Cortex of kidney (tissue), 1 donor: Measurements from ENCODE around the gene ZNF48.
"Not testable (repeated sequence)": the region's sequence is repeated elsewhere in the genome, so short reads cannot be mapped to it uniquely, and the experiment has no call there.

ENCODE experiments used
- DNase-seq: peaks from one replicate; lab custom pipeline; 2025; lab: John Stamatoyannopoulos, UW

Gene ZNF48

GRCh38 chr16:30378236-30379157 lies 16.7 kb upstream of the ZNF48 start:
- DNase-seq, result peak; percentile 53

GRCh38 chr16:30379158-30379783 lies 15.9 kb upstream of the ZNF48 start:
- no peak for DNase-seq

GRCh38 chr16:30380072-30380802 lies 15.0 kb upstream of the ZNF48 start:
- no peak for DNase-seq

GRCh38 chr16:30380803-30381208 lies 14.4 kb upstream of the ZNF48 start:
- DNase-seq, result no peak

DNA sequence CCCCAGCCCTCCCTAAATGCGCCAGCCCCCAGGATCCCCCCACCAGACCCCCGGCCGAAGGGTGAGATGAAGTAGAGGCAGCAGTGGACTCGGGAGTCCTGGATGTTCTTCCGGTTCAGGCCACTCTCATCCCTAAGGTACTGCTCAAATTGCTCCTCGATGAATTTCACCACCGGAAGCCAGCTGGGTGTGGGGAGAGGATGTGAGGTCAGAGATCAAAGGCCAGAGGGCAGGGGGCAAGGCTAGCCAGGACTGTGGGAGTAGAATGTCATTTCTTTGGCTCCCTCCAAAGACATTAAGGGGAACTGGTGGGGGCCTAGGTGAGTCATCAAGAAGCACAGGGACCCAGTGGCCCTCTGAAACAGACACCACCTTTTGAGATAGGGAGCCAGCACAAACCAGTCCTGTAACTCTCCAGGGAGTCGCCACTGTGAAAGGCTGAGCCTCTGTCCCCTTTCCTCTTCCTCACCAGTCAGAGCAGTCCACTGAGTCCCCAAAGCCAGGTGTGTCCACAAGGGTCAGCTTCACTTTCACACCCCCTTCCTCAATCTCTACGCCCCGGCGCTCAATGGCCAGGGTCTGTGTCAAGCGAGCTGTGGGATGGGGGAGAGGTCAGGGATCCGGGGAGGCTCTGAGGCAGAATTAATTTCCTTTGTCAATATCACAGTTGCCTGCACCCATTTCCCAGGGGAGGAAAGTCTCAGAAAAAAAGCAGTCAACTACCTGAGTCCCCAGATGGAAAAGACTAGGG lies 13.8 kb upstream of the ZNF48 start:
- DNase-seq, result no peak

GRCh38 chr16:30382111-30382881 lies 12.9 kb upstream of the ZNF48 start, which contains the start of gene SEPTIN1:
SEPTIN1 (minus strand) TSS chr16:30382561; CDS start chr16:30382542, 19 bp downstream.
- DNase-seq, result no peak

DNA sequence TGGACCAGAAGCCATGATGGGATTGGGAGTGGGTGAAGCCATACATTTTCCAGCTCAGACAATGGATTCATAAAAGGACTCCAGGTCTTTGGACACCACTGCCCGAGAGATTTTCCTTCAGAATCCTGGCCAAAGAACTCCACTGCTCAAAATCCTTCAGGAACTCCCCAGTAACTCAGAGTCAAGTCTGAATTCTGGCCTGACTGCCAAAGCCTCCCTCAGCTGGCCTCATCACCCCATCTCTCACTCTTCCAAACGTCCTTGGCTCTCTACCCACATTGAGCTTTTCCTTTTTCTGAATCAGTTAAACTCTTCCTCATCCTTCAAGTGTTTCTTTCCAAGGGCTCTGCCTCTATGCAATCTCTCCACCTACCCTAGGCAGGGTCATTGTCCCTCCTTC lies 11.7 kb upstream of the ZNF48 start:
- no peak for DNase-seq

DNA sequence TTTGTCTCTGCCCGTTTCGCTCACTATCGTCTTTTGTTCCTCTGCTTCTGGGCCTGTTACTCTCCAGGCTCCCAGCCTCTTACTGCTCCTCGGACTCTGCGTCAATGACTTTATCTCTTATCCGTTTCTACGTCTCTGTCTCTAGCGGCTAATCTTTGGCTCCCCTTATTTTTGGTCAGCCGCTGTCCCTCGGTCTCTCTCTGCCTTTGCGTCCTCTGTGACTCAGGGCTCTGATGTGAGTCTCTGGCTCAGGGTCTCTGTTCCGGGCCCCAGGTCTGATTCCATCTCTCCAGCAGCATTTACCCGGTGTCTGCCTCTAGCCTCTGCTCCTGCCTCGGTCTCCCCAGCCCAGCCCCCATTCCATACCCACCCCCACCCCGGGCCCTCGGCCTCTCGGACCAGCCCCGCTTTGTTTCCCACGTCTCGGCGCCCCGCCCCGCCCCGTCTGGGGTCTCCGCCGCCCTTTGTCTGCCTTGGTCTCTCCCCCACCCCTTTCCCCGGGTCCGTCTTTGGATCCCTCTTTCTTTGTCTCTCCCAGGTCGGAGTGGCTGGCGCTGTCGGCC lies 547 bp upstream of the ZNF48 start:
- DNase-seq, result no peak

DNA sequence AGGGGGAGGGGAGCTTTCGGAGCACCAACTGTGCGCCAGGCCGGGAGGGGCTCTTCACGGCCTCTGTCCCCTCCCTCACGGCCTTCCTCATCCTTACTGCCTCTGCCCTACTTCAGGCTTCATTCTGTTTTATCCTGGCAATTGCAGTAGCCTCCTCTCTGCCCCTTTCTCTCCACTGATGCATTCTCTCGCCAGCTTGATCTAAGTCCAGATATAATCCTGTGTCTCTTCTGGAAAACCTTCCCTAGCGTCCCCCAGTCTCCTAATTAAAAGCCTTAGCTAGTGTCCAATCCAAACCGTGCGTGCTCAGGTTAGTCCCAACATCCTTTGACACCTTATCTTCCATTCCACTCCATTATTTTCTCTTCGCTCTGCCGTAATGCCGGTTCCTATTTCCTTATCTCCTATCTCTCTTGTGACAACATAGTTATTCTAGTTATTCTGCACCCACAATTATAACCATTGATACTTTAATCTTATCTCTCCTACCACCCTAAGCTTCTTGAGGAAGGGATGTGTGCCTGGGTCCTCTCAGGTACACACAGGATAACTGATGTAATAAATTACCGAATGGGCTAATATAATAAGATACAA lies 869 bp downstream of the ZNF48 start:
- DNase-seq, result no peak

GRCh38 chr16:30396627-30397026 lies 1.4 kb downstream of the ZNF48 start:
- not testable (repeated sequence) for DNase-seq

- no peak for DNase-seq
Observed at GRCh38 chr16:30397056-30397455, 1.8 kb downstream of the ZNF48 start.

DNA sequence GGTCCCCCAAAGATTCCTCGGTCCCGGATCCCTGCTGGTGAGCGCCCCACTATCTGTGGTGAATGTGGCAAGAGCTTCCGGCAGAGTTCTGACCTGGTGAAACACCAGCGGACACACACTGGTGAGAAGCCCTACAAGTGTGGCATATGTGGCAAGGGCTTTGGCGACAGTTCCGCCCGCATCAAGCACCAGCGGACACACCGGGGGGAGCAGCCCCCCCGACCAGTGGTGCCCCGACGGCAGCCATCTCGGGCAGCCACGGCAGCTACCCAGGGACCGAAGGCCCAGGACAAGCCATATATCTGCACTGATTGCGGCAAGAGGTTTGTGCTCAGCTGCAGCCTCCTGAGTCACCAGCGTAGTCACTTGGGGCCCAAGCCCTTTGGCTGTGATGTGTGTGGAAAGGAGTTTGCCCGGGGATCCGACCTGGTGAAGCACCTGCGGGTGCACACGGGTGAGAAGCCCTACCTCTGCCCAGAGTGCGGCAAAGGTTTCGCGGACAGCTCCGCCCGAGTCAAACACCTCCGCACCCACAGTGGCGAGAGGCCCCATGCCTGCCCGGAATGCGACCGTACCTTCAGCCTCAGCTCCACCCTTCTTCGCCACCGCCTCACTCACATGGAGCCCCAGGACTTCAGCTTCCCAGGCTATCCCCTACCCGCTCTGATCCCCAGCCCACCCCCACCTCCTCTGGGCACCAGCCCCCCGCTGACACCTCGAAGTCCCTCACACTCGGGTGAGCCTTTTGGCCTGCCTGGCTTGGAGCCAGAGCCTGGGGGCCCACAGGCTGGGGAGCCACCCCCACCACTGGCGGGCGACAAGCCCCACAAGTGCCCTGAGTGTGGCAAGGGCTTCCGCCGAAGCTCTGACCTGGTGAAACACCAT lies 2.8 kb downstream of the ZNF48 start:
- no peak for DNase-seq

GRCh38 chr16:30398661-30399434 lies 3.6 kb downstream of the ZNF48 start:
- no peak for DNase-seq

- no peak for DNase-seq
Observed at GRCh38 chr16:30399435-30400186, 4.4 kb downstream of the ZNF48 start.

DNA sequence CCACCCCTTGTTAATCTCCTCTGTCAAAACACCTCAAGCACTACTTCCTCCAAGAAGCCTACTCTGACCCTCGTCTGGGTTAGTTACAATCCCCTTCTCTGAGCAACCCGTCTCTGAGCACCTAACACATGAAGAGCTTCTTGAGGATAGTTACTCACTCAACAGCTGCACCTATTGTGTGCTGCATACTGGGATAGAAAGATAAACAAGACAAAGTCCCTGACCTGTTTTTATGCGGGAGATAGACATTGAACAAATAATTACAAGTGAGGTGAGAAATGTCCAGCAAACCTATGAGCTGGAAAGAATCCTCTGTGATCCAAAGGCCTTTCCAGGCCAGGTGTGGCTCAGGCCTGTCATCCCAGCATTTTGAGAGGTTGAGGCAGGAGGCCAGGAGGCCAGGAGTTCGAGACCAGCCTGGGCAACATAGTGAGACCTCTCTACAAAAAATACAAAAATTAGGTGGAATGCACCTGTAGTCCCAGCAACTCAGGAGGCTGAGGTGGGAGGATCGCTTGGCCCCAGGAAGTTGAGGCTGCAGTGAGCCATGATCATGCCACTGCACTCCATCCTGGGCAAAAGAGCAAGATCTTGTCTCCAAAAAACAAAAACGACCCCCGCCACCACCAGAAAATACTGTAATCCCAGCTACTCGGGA lies 6.7 kb downstream of the ZNF48 start:
- DNase-seq, result no peak

GRCh38 chr16:30406795-30407101 lies 11.5 kb downstream of the ZNF48 start:
- DNase-seq, result no peak

- peak; percentile 90 for DNase-seq
Observed at GRCh38 chr16:30407102-30407803, 12.0 kb downstream of the ZNF48 start, which contains the start of gene ZNF771. ZNF771 (plus strand) TSS chr16:30407606; CDS start chr16:30408054, 448 bp downstream.
